Gastroesophageal sphincter (tissue), 3 donors: Measurements from ENCODE around the gene PUS3.

Experiments
- EP300 ChIP-seq: sonication (generic); formaldehyde crosslinking; IDR thresholded peaks from one replicate; pipeline ENCODE4 v1.6.1; 2017; ENCODE audit warnings: antibody characterized with exemption, mild to moderate bottlenecking
- POLR2A ChIP-seq, 2 donors: fragments of 450-650 bp; IDR thresholded peaks; one replicate each; pipeline ENCODE4 v1.6.1; 2017; ENCODE audit warnings: antibody characterized with exemption in 2 of 2, mild to moderate bottlenecking in 2 of 2, moderate library complexity in 1 of 2
- POLR2AphosphoS5 ChIP-seq: sonication (generic); formaldehyde crosslinking; IDR thresholded peaks from one replicate; pipeline ENCODE4 v1.6.1; 2017; ENCODE audit warnings: antibody characterized with exemption
- TF ChIP-seq, protein P1 (sequence below), 4 experiments: fragments of 200-600 bp in 2 of 4; fragments of 450-650 bp in 2 of 4; sonication (generic) in 1 of 4; IDR thresholded peaks; one replicate each; pipeline ENCODE4 v1.5.1; 2017 to 2019; ENCODE audit warnings: antibody characterized with exemption in 4 of 4, mild to moderate bottlenecking in 2 of 4, moderate library complexity in 2 of 4

DNA sequence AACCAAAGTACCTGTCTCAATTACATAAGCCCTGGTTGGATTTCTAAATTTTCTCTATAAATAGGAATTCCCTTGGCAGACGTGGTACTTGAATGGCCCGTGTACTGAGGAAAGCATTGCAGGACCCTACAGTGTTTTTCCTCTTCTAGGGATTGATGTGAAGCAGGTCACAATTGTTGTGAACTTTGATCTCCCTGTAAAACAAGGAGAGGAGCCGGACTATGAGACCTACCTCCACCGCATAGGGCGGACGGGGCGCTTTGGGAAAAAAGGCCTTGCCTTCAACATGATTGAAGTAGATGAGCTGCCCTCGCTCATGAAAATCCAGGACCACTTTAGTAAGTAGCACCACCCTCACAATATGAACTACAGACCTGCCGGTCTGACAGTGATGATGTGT lies 18.0 kb upstream of the PUS3 start:
- TF ChIP-seq POLR2A (IDR thresholded peaks at IDR 0.05) (no peak), EP300 (no peak), POLR2AphosphoS5 (no peak)
- TF ChIP-seq, protein P1, sequence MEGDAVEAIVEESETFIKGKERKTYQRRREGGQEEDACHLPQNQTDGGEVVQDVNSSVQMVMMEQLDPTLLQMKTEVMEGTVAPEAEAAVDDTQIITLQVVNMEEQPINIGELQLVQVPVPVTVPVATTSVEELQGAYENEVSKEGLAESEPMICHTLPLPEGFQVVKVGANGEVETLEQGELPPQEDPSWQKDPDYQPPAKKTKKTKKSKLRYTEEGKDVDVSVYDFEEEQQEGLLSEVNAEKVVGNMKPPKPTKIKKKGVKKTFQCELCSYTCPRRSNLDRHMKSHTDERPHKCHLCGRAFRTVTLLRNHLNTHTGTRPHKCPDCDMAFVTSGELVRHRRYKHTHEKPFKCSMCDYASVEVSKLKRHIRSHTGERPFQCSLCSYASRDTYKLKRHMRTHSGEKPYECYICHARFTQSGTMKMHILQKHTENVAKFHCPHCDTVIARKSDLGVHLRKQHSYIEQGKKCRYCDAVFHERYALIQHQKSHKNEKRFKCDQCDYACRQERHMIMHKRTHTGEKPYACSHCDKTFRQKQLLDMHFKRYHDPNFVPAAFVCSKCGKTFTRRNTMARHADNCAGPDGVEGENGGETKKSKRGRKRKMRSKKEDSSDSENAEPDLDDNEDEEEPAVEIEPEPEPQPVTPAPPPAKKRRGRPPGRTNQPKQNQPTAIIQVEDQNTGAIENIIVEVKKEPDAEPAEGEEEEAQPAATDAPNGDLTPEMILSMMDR (IDR thresholded peaks at IDR 0.05), result no peak
